Measurements from ENCODE around the gene OCSTAMP.

DNA sequence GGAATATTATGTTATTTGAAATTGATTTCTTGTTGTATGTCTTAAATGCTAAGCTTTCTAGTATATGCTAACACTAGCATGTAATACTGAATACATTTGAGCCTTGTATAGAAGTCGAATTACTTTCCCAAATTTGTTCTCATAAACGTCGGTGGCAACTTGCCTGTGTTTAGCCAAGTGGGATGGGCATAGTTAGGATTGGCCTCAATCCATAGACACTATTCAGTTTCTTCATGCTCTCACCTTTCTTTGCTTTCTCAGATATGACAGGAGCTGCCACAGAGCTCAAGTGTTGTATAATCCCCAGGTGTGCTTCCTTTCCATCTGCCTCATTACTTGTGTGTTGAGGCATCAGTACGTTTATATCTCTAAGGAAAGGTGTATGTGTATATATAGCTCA lies 56.4 kb downstream of the OCSTAMP start:
- TF ChIP-seq POLR2A (IDR thresholded peaks at IDR 0.05), result no peak
- TF ChIP-seq, protein P1, sequence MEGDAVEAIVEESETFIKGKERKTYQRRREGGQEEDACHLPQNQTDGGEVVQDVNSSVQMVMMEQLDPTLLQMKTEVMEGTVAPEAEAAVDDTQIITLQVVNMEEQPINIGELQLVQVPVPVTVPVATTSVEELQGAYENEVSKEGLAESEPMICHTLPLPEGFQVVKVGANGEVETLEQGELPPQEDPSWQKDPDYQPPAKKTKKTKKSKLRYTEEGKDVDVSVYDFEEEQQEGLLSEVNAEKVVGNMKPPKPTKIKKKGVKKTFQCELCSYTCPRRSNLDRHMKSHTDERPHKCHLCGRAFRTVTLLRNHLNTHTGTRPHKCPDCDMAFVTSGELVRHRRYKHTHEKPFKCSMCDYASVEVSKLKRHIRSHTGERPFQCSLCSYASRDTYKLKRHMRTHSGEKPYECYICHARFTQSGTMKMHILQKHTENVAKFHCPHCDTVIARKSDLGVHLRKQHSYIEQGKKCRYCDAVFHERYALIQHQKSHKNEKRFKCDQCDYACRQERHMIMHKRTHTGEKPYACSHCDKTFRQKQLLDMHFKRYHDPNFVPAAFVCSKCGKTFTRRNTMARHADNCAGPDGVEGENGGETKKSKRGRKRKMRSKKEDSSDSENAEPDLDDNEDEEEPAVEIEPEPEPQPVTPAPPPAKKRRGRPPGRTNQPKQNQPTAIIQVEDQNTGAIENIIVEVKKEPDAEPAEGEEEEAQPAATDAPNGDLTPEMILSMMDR (IDR thresholded peaks at IDR 0.05), result no peak
